HG03342 (cell line): ENCODE data around the gene NR5A2.
"Not testable (repeated sequence)": the region's sequence is repeated elsewhere in the genome, so short reads cannot be mapped to it uniquely, and the experiment has no call there.

Source experiments
- ATAC-seq: cut with Tn5 transposase; IDR thresholded peaks from one replicate; pipeline ENCODE4 v1.9.1; 2021; ENCODE audit warnings: mild to moderate bottlenecking, moderate library complexity; ENCODE audit not compliant: unreplicated experiment

Gene NR5A2

GRCh38 chr1:200187332-200187731, 159.8 kb downstream of the NR5A2 start:
- not testable (repeated sequence) for ATAC-seq

GRCh38 chr1:200191993-200192392, 164.5 kb downstream of the NR5A2 start:
- ATAC-seq = no peak

GRCh38 chr1:200194477-200194876, 167.0 kb downstream of the NR5A2 start:
- ATAC-seq = no peak

GRCh38 chr1:200198236-200198635, 170.7 kb downstream of the NR5A2 start:
- ATAC-seq = no peak

- ATAC-seq = no peak
Measured at GRCh38 chr1:200205216-200205995, 177.9 kb downstream of the NR5A2 start.

- no peak for ATAC-seq
Measured at GRCh38 chr1:200206340-200206739, 178.8 kb downstream of the NR5A2 start.

- no peak for ATAC-seq
Measured at GRCh38 chr1:200206761-200207160, 179.3 kb downstream of the NR5A2 start.

- ATAC-seq = peak; percentile 88
Measured at GRCh38 chr1:200207711-200208126, 180.2 kb downstream of the NR5A2 start.

GRCh38 chr1:200211157-200211556, 183.6 kb downstream of the NR5A2 start:
- ATAC-seq = no peak

GRCh38 chr1:200213392-200213791, 185.9 kb downstream of the NR5A2 start:
- ATAC-seq = no peak

GRCh38 chr1:200213921-200214320, 186.4 kb downstream of the NR5A2 start:
- ATAC-seq = no peak

- no peak for ATAC-seq
Measured at GRCh38 chr1:200215350-200215749, 187.8 kb downstream of the NR5A2 start.

GRCh38 chr1:200217703-200218102, 190.2 kb downstream of the NR5A2 start:
- ATAC-seq = no peak

GRCh38 chr1:200221614-200222282, 194.2 kb downstream of the NR5A2 start:
- no peak for ATAC-seq

- no peak for ATAC-seq
Measured at GRCh38 chr1:200223207-200223606, 195.7 kb downstream of the NR5A2 start.

GRCh38 chr1:200223613-200224012, 196.1 kb downstream of the NR5A2 start:
- ATAC-seq = no peak

GRCh38 chr1:200224315-200224714, 196.8 kb downstream of the NR5A2 start:
- ATAC-seq = no peak

- ATAC-seq = no peak
Measured at GRCh38 chr1:200226268-200226968, 198.9 kb downstream of the NR5A2 start.

- no peak for ATAC-seq
Measured at GRCh38 chr1:200226969-200227303, 199.4 kb downstream of the NR5A2 start.
